CD4-positive, CD25-positive, alpha-beta regulatory T cell (primary cell): ENCODE measurements around the gene MIPEP. TPM values are rescaled to one million over a fixed set of nuclear protein-coding genes. Genes with fewer than 3 reads are reported as not detected.

Experiments
- ATAC-seq, 2 donors: fragments of 150-1000 bp; cut with Tn5 transposase; one replicate each; pipeline ENCODE4 v1.10.0; 2021; ENCODE audit warnings: low read depth in 2 of 2, moderate number of reproducible peaks in 2 of 2, moderate library complexity in 1 of 2
- DNase-seq, 3 donors: peaks; one replicate each; pipeline versions ENCODE4 v3.0.0 to v3.0.0-alpha.2; 2012 to 2022; ENCODE audit warnings: mixed read lengths in 1 of 3
- H3K27ac ChIP-seq: one replicate; pipeline ENCODE4 v1.7.0; 2013; ENCODE audit warnings: mild to moderate bottlenecking, low read length; ENCODE audit not compliant: insufficient read depth, poor library complexity, severe bottlenecking
- H3K27me3 ChIP-seq: one replicate; pipeline ENCODE4 v1.7.0; 2013; ENCODE audit warnings: low read length; ENCODE audit not compliant: control insufficient read depth, insufficient read depth
- H3K36me3 ChIP-seq: one replicate; pipeline ENCODE4 v1.7.0; 2013; ENCODE audit warnings: mild to moderate bottlenecking, low read length, moderate library complexity; ENCODE audit not compliant: control insufficient read depth, insufficient read depth
- H3K4me1 ChIP-seq: 2 replicates; pipeline ENCODE4 v1.7.0; 2013; ENCODE audit warnings: mild to moderate bottlenecking, low read length; ENCODE audit not compliant: insufficient read depth, control insufficient read depth, poor library complexity, severe bottlenecking
- H3K4me3 ChIP-seq: one replicate; pipeline ENCODE4 v1.7.0; 2013; ENCODE audit warnings: low read depth, mild to moderate bottlenecking, low read length, moderate library complexity
- H3K9me3 ChIP-seq, 2 experiments: 1 replicate in 1 of 2; 2 replicates in 1 of 2; pipeline ENCODE4 v1.7.0; 2013; ENCODE audit warnings: low read length in 2 of 2, mild to moderate bottlenecking in 1 of 2, moderate library complexity in 1 of 2; ENCODE audit not compliant: control insufficient read depth in 2 of 2
- H3K27ac Mint-ChIP-seq, 3 donors: one replicate each; pipeline ENCODE4 v1.8.0; 2020 to 2022; ENCODE audit warnings: mild to moderate bottlenecking in 3 of 3, mixed read lengths in 3 of 3, moderate library complexity in 2 of 3
- H3K27me3 Mint-ChIP-seq: one replicate; pipeline ENCODE4 v1.8.0; 2022; ENCODE audit warnings: mild to moderate bottlenecking, mixed read lengths
- H3K36me3 Mint-ChIP-seq: one replicate; pipeline ENCODE4 v1.8.0; 2020; ENCODE audit warnings: mixed read lengths
- H3K4me1 Mint-ChIP-seq, 4 donors: one replicate each; pipeline ENCODE4 v1.8.0; 2020 to 2022; ENCODE audit warnings: mixed read lengths in 4 of 4, mild to moderate bottlenecking in 1 of 4
- H3K4me3 Mint-ChIP-seq, 4 donors: one replicate each; pipeline ENCODE4 v1.8.0; 2020 to 2022; ENCODE audit warnings: mild to moderate bottlenecking in 4 of 4, mixed read lengths in 4 of 4, moderate library complexity in 3 of 4
- H3K9me3 Mint-ChIP-seq, 7 donors: one replicate each; pipeline ENCODE4 v1.8.0; 2020 to 2022; ENCODE audit warnings: mixed read lengths in 7 of 7, mild to moderate bottlenecking in 3 of 7, moderate library complexity in 2 of 7
- polyA plus RNA-seq, 4 donors: library from polyadenylated mRNA; unstranded; fragments of 300-500 nt; fragmentation: Illumina TruSeq; gene quantifications; one replicate each; pipeline ENCODE4 v1.2.3, GENCODE V29; 2021
- total RNA-seq: library from RNA; stranded (reverse); gene quantifications from one replicate; pipeline ENCODE4 v1.2.3, GENCODE V29; 2022

Gene MIPEP
- 4.9 TPM for total RNA-seq
- 10 to 100 TPM; 14.4 to 22.0 (median 19.6) TPM for polyA plus RNA-seq

- H3K4me1 ChIP-seq, result peaks cover 7% of the 10 kb centered on the region
- peak within 1 kb of the TSS; percentile 92 to 94 (median 93) for H3K4me3 Mint-ChIP-seq
- no peaks in the 10 kb centered on the region for H3K9me3 ChIP-seq
- H3K4me1 Mint-ChIP-seq, result peaks cover 18 to 33% (median 21%) of the 10 kb centered on the region in 4 donors
- no peaks in the 10 kb centered on the region for H3K27me3 ChIP-seq
- H3K36me3 Mint-ChIP-seq, result peaks cover 6% of the 10 kb centered on the region
- H3K27me3 Mint-ChIP-seq, result no peaks in the 10 kb centered on the region
- DNase-seq (peak; percentile 78 to 95 (median 82)), ATAC-seq (peak; percentile 98)
- H3K27ac ChIP-seq, result peak within 1 kb of the TSS; percentile 41
- peaks cover 7% of the 10 kb centered on the region for H3K36me3 ChIP-seq
- peak within 1 kb of the TSS; percentile 54 to 79 (median 77) for H3K27ac Mint-ChIP-seq
- H3K4me3 ChIP-seq, result peak within 1 kb of the TSS; percentile 69
- no peaks in the 10 kb centered on the region for H3K9me3 Mint-ChIP-seq
Measured at GRCh38 chr13:23888658-23889614, at the start of gene MIPEP. MIPEP (minus strand) TSS chr13:23889400; CDS start chr13:23889320, 80 bp downstream.

DNA sequence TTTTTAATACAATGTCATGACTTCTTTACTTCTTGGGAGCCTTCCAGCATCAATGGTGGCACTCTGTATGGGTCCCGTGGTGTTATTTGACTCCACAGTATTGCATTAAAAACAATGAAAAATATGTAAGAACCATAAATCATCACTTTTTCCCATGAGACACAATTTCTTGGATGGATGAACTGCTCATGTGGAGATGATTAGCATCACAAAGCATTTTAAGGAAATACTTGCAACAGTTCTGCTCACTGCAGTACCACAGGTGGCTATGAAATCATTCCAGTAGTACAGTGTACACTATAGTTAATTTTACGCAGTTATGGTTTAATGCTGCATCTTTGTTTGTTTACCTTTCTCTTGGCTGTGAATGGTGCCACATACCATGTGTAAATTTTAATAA is 45.3 kb upstream of the MIPEP start:
- Histone ChIP-seq H3K27me3 (peaks cover 25% of the 10 kb centered on the region), H3K4me3 (no peak overlapping the region), H3K9me3 (no peaks in the 10 kb centered on the region), H3K27ac (no peak overlapping the region), H3K4me1 (no peaks in the 10 kb centered on the region), H3K36me3 (no peaks in the 10 kb centered on the region)
- H3K4me3 Mint-ChIP-seq, result no peak overlapping the region
- ATAC-seq, result no peak
- peaks cover 47% of the 10 kb centered on the region for H3K27me3 Mint-ChIP-seq
- no peak overlapping the region for H3K27ac Mint-ChIP-seq
- peaks cover 0 to 10% (median 5%) of the 10 kb centered on the region in 7 donors for H3K9me3 Mint-ChIP-seq
- no peak for DNase-seq
- H3K36me3 Mint-ChIP-seq, result no peaks in the 10 kb centered on the region
- no peaks in the 10 kb centered on the region for H3K4me1 Mint-ChIP-seq

- H3K4me3 ChIP-seq, result no peak overlapping the region
- no peak for ATAC-seq
- Mint-ChIP-seq H3K27me3 (peaks cover 39% of the 10 kb centered on the region), H3K36me3 (no peaks in the 10 kb centered on the region), H3K9me3 (peaks cover 0 to 2% (median 0%) of the 10 kb centered on the region in 7 donors), H3K27ac (no peak overlapping the region), H3K4me1 (no peaks in the 10 kb centered on the region), H3K4me3 (no peak overlapping the region)
- H3K36me3 ChIP-seq, result no peaks in the 10 kb centered on the region
- no peak overlapping the region for H3K27ac ChIP-seq
- H3K27me3 ChIP-seq, result peaks cover 13% of the 10 kb centered on the region
- no peaks in the 10 kb centered on the region for H3K4me1 ChIP-seq
- no peak for DNase-seq
- no peaks in the 10 kb centered on the region for H3K9me3 ChIP-seq
Measured at GRCh38 chr13:23928985-23929384, 39.8 kb upstream of the MIPEP start.

DNA sequence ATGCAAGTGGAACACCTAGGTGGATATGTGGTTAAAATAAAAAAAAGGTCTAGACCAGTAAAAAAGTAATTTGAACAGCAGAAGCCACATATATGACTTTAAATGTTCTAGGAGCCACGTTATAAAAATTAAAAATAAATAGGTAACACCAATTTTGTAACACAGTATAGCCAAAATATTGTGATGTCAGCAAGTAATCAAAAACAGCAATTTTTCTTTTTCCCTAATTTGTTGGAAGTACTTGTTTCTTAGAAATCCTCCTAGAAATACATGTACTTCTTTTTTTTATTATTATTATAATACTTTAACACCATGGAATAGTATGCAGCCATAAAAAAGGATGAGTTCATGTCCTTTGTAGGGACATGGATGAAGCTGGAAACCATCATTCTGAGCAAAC is 33.8 kb upstream of the MIPEP start:
- no peaks in the 10 kb centered on the region for H3K9me3 ChIP-seq
- no peaks in the 10 kb centered on the region for H3K4me1 ChIP-seq
- H3K27me3 ChIP-seq, result peaks cover 16% of the 10 kb centered on the region
- H3K36me3 ChIP-seq, result no peaks in the 10 kb centered on the region
- DNase-seq (no peak), ATAC-seq (no peak)
- Mint-ChIP-seq H3K36me3 (no peaks in the 10 kb centered on the region), H3K9me3 (peaks cover 0 to 6% (median 0%) of the 10 kb centered on the region in 7 donors), H3K4me3 (no peak overlapping the region), H3K4me1 (no peaks in the 10 kb centered on the region), H3K27ac (no peak overlapping the region), H3K27me3 (peaks cover 57% of the 10 kb centered on the region)
- no peak overlapping the region for H3K27ac ChIP-seq
- no peak overlapping the region for H3K4me3 ChIP-seq

DNA sequence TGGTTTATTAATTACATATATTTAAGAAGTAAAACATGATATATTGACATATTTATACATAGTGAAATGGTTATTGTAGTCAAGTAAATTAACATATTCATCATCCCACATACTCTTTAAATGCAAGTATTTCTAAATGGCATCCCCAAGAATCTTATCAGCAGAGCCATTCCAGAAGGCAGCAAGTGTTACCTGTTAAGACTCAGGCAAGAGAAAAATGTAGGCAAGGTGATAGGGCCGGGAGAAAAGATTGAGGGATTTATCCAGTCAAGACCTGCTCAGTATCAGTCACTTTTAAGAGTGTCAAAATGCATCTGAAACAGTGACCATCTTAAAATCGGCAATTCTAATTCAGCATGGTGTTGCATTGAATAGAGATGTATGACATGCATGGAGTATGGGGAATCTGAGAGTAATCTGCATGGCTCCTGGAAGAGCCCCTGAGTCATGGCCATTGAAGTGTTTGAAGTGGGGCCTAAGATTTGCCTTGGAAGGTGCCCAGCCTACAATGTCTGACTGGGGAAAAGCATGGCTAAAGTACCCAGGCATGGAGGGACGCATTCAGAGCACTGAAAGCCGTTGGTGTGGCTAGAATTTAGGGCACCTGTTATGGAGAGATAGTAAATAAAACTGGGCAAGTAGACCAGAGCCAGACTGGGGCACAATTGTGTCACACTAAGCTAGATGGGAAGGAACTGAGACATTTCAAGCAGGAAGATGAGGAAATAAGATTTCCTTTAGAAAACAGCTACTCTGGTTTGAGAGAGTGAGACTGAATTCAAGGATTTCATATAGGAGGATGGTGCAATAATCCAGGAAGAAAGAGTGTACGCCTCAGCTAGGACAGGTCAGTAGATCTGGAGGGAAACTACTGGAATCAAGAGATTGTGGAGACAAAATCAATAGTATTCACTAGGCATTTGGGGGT is 33.1 kb upstream of the MIPEP start:
- H3K27ac ChIP-seq, result no peak overlapping the region
- no peaks in the 10 kb centered on the region for H3K9me3 ChIP-seq
- H3K4me1 Mint-ChIP-seq, result no peaks in the 10 kb centered on the region
- no peak for DNase-seq
- H3K27me3 Mint-ChIP-seq, result peaks cover 65% of the 10 kb centered on the region
- no peak overlapping the region for H3K4me3 Mint-ChIP-seq
- H3K4me1 ChIP-seq, result no peaks in the 10 kb centered on the region
- peak overlapping the region in 1 of 3 donors; percentile 62 for H3K27ac Mint-ChIP-seq
- H3K36me3 ChIP-seq, result no peaks in the 10 kb centered on the region
- H3K36me3 Mint-ChIP-seq, result no peaks in the 10 kb centered on the region
- peaks cover 18% of the 10 kb centered on the region for H3K27me3 ChIP-seq
- peaks cover 0 to 6% (median 0%) of the 10 kb centered on the region in 7 donors for H3K9me3 Mint-ChIP-seq
- H3K4me3 ChIP-seq, result no peak overlapping the region
- no peak for ATAC-seq

DNA sequence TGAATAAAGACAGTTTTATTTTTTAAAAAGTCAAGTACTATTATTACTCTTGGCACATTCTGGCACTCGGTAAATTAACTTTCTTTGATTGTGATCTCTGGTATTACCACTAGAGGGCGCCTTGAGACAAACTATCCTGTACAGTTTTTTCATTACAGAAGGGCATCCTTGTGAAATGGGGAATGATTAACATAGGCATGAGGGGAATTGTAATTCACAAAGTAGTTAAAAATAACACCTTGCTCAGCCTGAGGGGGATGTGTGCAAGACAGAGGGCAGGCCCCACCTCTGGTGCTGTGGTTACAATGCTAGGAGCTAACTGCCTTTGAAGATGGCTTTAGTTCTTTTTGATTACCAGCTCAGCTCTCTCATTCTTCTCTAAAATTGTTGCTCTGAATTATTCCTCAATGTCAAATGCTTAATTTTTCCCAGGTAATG is 32.3 kb upstream of the MIPEP start:
- peak in 2 of 3 donors; percentile 18 to 52 for DNase-seq
- peaks cover 21% of the 10 kb centered on the region for H3K27me3 ChIP-seq
- Mint-ChIP-seq H3K27ac (no peak overlapping the region), H3K36me3 (no peaks in the 10 kb centered on the region), H3K9me3 (peaks cover 0 to 6% (median 0%) of the 10 kb centered on the region in 7 donors), H3K27me3 (peaks cover 67% of the 10 kb centered on the region), H3K4me3 (no peak overlapping the region), H3K4me1 (no peaks in the 10 kb centered on the region)
- no peaks in the 10 kb centered on the region for H3K36me3 ChIP-seq
- no peak overlapping the region for H3K4me3 ChIP-seq
- no peak overlapping the region for H3K27ac ChIP-seq
- H3K4me1 ChIP-seq, result no peaks in the 10 kb centered on the region
- ATAC-seq, result no peak
- no peaks in the 10 kb centered on the region for H3K9me3 ChIP-seq

DNA sequence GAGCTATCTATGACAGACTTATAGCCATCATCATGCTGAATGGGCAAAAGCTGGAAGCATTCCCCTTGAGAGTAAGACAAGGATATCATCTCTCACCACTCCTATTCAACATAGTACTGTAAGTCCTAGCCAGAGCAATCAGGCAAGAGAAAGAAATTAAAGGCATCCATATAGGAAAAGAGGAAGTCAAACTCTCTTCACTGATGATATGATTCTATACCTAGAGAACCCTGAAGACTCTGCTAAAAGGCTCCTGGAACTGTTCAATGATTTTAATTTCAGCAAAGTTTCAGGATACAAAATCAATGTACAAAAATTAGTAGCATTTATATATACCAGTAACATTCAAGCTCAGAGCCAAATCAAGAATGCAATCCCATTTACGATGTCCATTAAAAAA is 29.8 kb upstream of the MIPEP start:
- H3K27ac Mint-ChIP-seq, result no peak overlapping the region
- H3K4me3 Mint-ChIP-seq, result no peak overlapping the region
- peaks cover 22% of the 10 kb centered on the region for H3K27me3 ChIP-seq
- H3K36me3 ChIP-seq, result no peaks in the 10 kb centered on the region
- ATAC-seq (no peak), DNase-seq (no peak)
- H3K9me3 Mint-ChIP-seq, result peaks cover 0 to 6% (median 0%) of the 10 kb centered on the region in 7 donors
- peaks cover 73% of the 10 kb centered on the region for H3K27me3 Mint-ChIP-seq
- H3K4me1 Mint-ChIP-seq, result no peaks in the 10 kb centered on the region
- H3K4me1 ChIP-seq, result no peaks in the 10 kb centered on the region
- no peak overlapping the region for H3K4me3 ChIP-seq
- H3K9me3 ChIP-seq, result no peaks in the 10 kb centered on the region
- H3K36me3 Mint-ChIP-seq, result no peaks in the 10 kb centered on the region
- no peak overlapping the region for H3K27ac ChIP-seq
